ENCODE results near the gene SLC22A7. TPM values are rescaled to one million over a fixed set of nuclear protein-coding genes. Genes with fewer than 3 reads are reported as not detected.

The SLC22A7 gene
- total RNA-seq, 1 experiment from 2014 or later, result not detected

- H3K27ac ChIP-seq (ENCODE audit: insufficient read length, low read depth, low read length), result no peak overlapping the region
- no peak overlapping the region for H2BK20ac ChIP-seq (ENCODE audit: low read depth, low read length, poor library complexity, severe bottlenecking)
- no peak for TF ChIP-seq CTCF (conservative IDR thresholded peaks at IDR 0.05)
- H3K4me1 ChIP-seq (ENCODE audit: insufficient read depth, low read length), result no peaks in the 10 kb centered on the region
- H3T11ph ChIP-seq (ENCODE audit: low read length), result no peak overlapping the region
- WGBS (ENCODE audit: extremely low coverage, insufficient read length, low lambda C conversion rate), result no CpG with 5 or more reads among the region's 4 CpGs
- no peaks in the 10 kb centered on the region for H3K9me3 ChIP-seq (ENCODE audit: control insufficient read depth, low read depth, low read length)
- no peak overlapping the region for H3K56ac ChIP-seq (ENCODE audit: insufficient read length, low read depth, low read length)
- H3K9ac ChIP-seq (ENCODE audit: extremely low read depth, insufficient read length, low read length), result no peak overlapping the region
- no peak for DNase-seq
- Mint-ChIP-seq H3K27ac (no peak overlapping the region; a peak in 2 of 7 replicates), H3K36me3 (ENCODE audit: insufficient read depth in 1 of 3, low read depth in 3 of 3) (no peaks in the 10 kb centered on the region; a peak in 1 of 7 replicates), H3K4me3 (no peak overlapping the region), H3K9me3 (no peaks in the 10 kb centered on the region; a peak in 1 of 5 replicates), H3K4me1 (peaks cover 10 to 16% of the 10 kb centered on the region in 2 experiments), H3K27me3 (ENCODE audit: low read depth) (peaks cover under 1% of the 10 kb centered on the region; the same call in 1 of the 2 replicates)
- H3K79me1 ChIP-seq (ENCODE audit: insufficient read depth, low read depth, low read length, poor library complexity, severe bottlenecking), result no peaks in the 10 kb centered on the region
- H2AFZ ChIP-seq (ENCODE audit: low read length), result no peak overlapping the region
- no peaks in the 10 kb centered on the region for H3K23me2 ChIP-seq (ENCODE audit: insufficient read length, low read depth, low read length, poor library complexity, severe bottlenecking)
- no peak overlapping the region for H2BK5ac ChIP-seq (ENCODE audit: insufficient read length, low read length)
- H2BK15ac ChIP-seq (ENCODE audit: low read depth, low read length), result no peak overlapping the region
- H2BK12ac ChIP-seq (ENCODE audit: insufficient read length, low read depth, low read length), result no peak overlapping the region
- H4K8ac ChIP-seq (replicated peaks; ENCODE audit: insufficient read length, low read depth, low read length), result no peak overlapping the region
- H3K18ac ChIP-seq (ENCODE audit: insufficient read length, low read depth, low read length), result no peak overlapping the region
- no peak overlapping the region for H2BK120ac ChIP-seq (ENCODE audit: low read depth, low read length, poor library complexity, severe bottlenecking)
- no peak overlapping the region for H3K4me2 ChIP-seq (ENCODE audit: insufficient read depth, insufficient read length, low read length)
- no peak overlapping the region for H2AK5ac ChIP-seq (ENCODE audit: insufficient read length, low read length)
- H3K14ac ChIP-seq (ENCODE audit: insufficient read depth, low read length), result no peak overlapping the region
- H4K91ac ChIP-seq (ENCODE audit: insufficient read length, low read depth, low read length), result no peak overlapping the region
- H4K20me1 ChIP-seq (ENCODE audit: control insufficient read depth, insufficient read depth, insufficient read length), result no peaks in the 10 kb centered on the region
- no peaks in the 10 kb centered on the region for H3K27me3 ChIP-seq (ENCODE audit: insufficient read depth, low read length)
- no peak overlapping the region for H3K4ac ChIP-seq (ENCODE audit: low read depth, low read length)
- no peak overlapping the region for H4K5ac ChIP-seq (ENCODE audit: insufficient read length, low read depth, low read length)
- no peaks in the 10 kb centered on the region for H3K79me2 ChIP-seq (ENCODE audit: insufficient read depth, low read length)
- no peak overlapping the region for H3K23ac ChIP-seq (ENCODE audit: insufficient read length, low read depth, low read length)
Observed at GRCh38 chr6:43260791-43261190, 37.3 kb upstream of the SLC22A7 start.

All from H9 (cell line).